SJSA1 (cell line): ENCODE measurements around the gene STYXL1. TPM values are rescaled to one million over a fixed set of nuclear protein-coding genes. Genes with fewer than 3 reads are reported as not detected.

Experiments
- DNase-seq, 2 experiments: peaks; one replicate each; pipeline ENCODE4 v3.0.0-alpha.2; 2015 to 2020; ENCODE audit warnings: low spot score in 2 of 2, low read depth in 1 of 2
- H3K27ac ChIP-seq: fragments of 250-450 bp; sonication (Bioruptor Pico); 2 replicates; pipeline ENCODE4 v1.5.1; 2020; ENCODE audit warnings: mild to moderate bottlenecking, moderate library complexity
- H3K27me3 ChIP-seq: fragments of 250-450 bp; sonication (Bioruptor Pico); replicated peaks from 2 replicates; pipeline ENCODE4 v1.5.1; 2020; ENCODE audit warnings: mild to moderate bottlenecking, moderate library complexity
- H3K36me3 ChIP-seq: fragments of 250-450 bp; sonication (Bioruptor Pico); 2 replicates; pipeline ENCODE4 v1.5.1; 2020; ENCODE audit warnings: mild to moderate bottlenecking
- H3K4me1 ChIP-seq: fragments of 250-450 bp; sonication (Bioruptor Pico); replicated peaks from 2 replicates; pipeline ENCODE4 v1.6.1; 2021; ENCODE audit warnings: mild to moderate bottlenecking
- H3K4me3 ChIP-seq: fragments of 250-450 bp; sonication (Bioruptor Pico); 2 replicates; pipeline ENCODE4 v1.5.1; 2020; ENCODE audit warnings: mild to moderate bottlenecking
- H3K9me3 ChIP-seq: fragments of 250-450 bp; sonication (Bioruptor Pico); replicated peaks from 2 replicates; pipeline ENCODE4 v1.5.1; 2020; ENCODE audit warnings: mild to moderate bottlenecking
- total RNA-seq: library from RNA; depleted of rRNA; stranded (reverse); fragments of >200 nt; shearing (Covaris generic); gene quantifications from 2 replicates; pipeline ENCODE4 v1.2.3, GENCODE V29; 2014

The STYXL1 gene
- total RNA-seq, 1 experiment from 2014 or later: 78.4 TPM

GRCh38 chr7:75965617-75966016 lies 82.2 kb downstream of the STYXL1 start:
- Histone ChIP-seq H3K4me1 (peaks cover 25% of the 10 kb centered on the region), H3K9me3 (no peaks in the 10 kb centered on the region), H3K27ac (no peak overlapping the region), H3K36me3 (peaks cover 66% of the 10 kb centered on the region), H3K27me3 (no peaks in the 10 kb centered on the region), H3K4me3 (no peak overlapping the region)
- DNase-seq: no peak

- DNase-seq: no peak
- H3K9me3 ChIP-seq: no peaks in the 10 kb centered on the region
- H3K36me3 ChIP-seq: peaks cover 74% of the 10 kb centered on the region
- H3K27ac ChIP-seq: no peak overlapping the region
- peaks cover 4% of the 10 kb centered on the region for H3K4me1 ChIP-seq
- H3K4me3 ChIP-seq: no peak overlapping the region
- no peaks in the 10 kb centered on the region for H3K27me3 ChIP-seq
Measured at GRCh38 chr7:75963381-75963995, 84.3 kb downstream of the STYXL1 start.

- Histone ChIP-seq H3K4me1 (no peaks in the 10 kb centered on the region), H3K27ac (no peak overlapping the region), H3K9me3 (no peaks in the 10 kb centered on the region), H3K27me3 (no peaks in the 10 kb centered on the region), H3K4me3 (no peak overlapping the region), H3K36me3 (peaks cover 74% of the 10 kb centered on the region)
- DNase-seq: no peak
Measured at GRCh38 chr7:75962607-75963380, 85.0 kb downstream of the STYXL1 start.

GRCh38 chr7:75961218-75961617 lies 86.6 kb downstream of the STYXL1 start:
- Histone ChIP-seq H3K9me3 (no peaks in the 10 kb centered on the region), H3K27me3 (no peaks in the 10 kb centered on the region), H3K4me3 (no peak overlapping the region), H3K27ac (no peak overlapping the region), H3K4me1 (peaks cover 3% of the 10 kb centered on the region), H3K36me3 (peaks cover 79% of the 10 kb centered on the region)
- DNase-seq: no peak

- no peak overlapping the region for H3K27ac ChIP-seq
- H3K36me3 ChIP-seq: peaks cover 79% of the 10 kb centered on the region
- H3K9me3 ChIP-seq: no peaks in the 10 kb centered on the region
- peaks cover 11% of the 10 kb centered on the region for H3K4me1 ChIP-seq
- H3K4me3 ChIP-seq: no peak overlapping the region
- no peaks in the 10 kb centered on the region for H3K27me3 ChIP-seq
- DNase-seq: no peak
Measured at GRCh38 chr7:75960372-75960771, 87.4 kb downstream of the STYXL1 start.

- Histone ChIP-seq H3K27ac (no peak overlapping the region), H3K9me3 (no peaks in the 10 kb centered on the region), H3K36me3 (peaks cover 84% of the 10 kb centered on the region), H3K27me3 (no peaks in the 10 kb centered on the region), H3K4me1 (peaks cover 12% of the 10 kb centered on the region), H3K4me3 (no peak overlapping the region)
- DNase-seq: no peak
Measured at GRCh38 chr7:75958802-75959543, 88.8 kb downstream of the STYXL1 start.

GRCh38 chr7:75957021-75957736 lies 90.6 kb downstream of the STYXL1 start:
- no peaks in the 10 kb centered on the region for H3K27me3 ChIP-seq
- H3K27ac ChIP-seq: no peak overlapping the region
- peaks cover 12% of the 10 kb centered on the region for H3K4me1 ChIP-seq
- no peaks in the 10 kb centered on the region for H3K9me3 ChIP-seq
- peaks cover 78% of the 10 kb centered on the region for H3K36me3 ChIP-seq
- no peak overlapping the region for H3K4me3 ChIP-seq
- DNase-seq: no peak

GRCh38 chr7:75955331-75955955 lies 92.4 kb downstream of the STYXL1 start:
- H3K4me1 ChIP-seq: peaks cover 12% of the 10 kb centered on the region
- no peak for DNase-seq
- H3K9me3 ChIP-seq: no peaks in the 10 kb centered on the region
- H3K27me3 ChIP-seq: no peaks in the 10 kb centered on the region
- no peak overlapping the region for H3K4me3 ChIP-seq
- H3K27ac ChIP-seq: no peak overlapping the region
- peaks cover 65% of the 10 kb centered on the region for H3K36me3 ChIP-seq

GRCh38 chr7:75953931-75954330 lies 93.9 kb downstream of the STYXL1 start:
- Histone ChIP-seq H3K9me3 (no peaks in the 10 kb centered on the region), H3K4me3 (no peak overlapping the region), H3K4me1 (peaks cover 12% of the 10 kb centered on the region), H3K36me3 (peaks cover 55% of the 10 kb centered on the region), H3K27ac (no peak overlapping the region), H3K27me3 (no peaks in the 10 kb centered on the region)
- no peak for DNase-seq

- peaks cover 12% of the 10 kb centered on the region for H3K4me1 ChIP-seq
Measured at GRCh38 chr7:75953431-75953830, 94.4 kb downstream of the STYXL1 start.

GRCh38 chr7:75951506-75951905 lies 96.3 kb downstream of the STYXL1 start:
- H3K36me3 ChIP-seq: peaks cover 50% of the 10 kb centered on the region
- no peaks in the 10 kb centered on the region for H3K27me3 ChIP-seq
- no peak for DNase-seq
- H3K9me3 ChIP-seq: no peaks in the 10 kb centered on the region
- peaks cover 12% of the 10 kb centered on the region for H3K4me1 ChIP-seq
- H3K4me3 ChIP-seq: no peak overlapping the region
- H3K27ac ChIP-seq: no peak overlapping the region

More at GRCh38 chr7:75953431-75953830, 94.4 kb downstream of the STYXL1 start:
- no peaks in the 10 kb centered on the region for H3K9me3 ChIP-seq
- no peaks in the 10 kb centered on the region for H3K27me3 ChIP-seq
- H3K27ac ChIP-seq: no peak overlapping the region
- H3K4me3 ChIP-seq: no peak overlapping the region
- H3K36me3 ChIP-seq: peaks cover 51% of the 10 kb centered on the region
- no peak for DNase-seq

- H3K27ac ChIP-seq: no peak overlapping the region
- H3K9me3 ChIP-seq: no peaks in the 10 kb centered on the region
- H3K4me1 ChIP-seq: peaks cover 4% of the 10 kb centered on the region
- no peak overlapping the region for H3K4me3 ChIP-seq
- no peak for DNase-seq
- H3K27me3 ChIP-seq: no peaks in the 10 kb centered on the region
- H3K36me3 ChIP-seq: peaks cover 43% of the 10 kb centered on the region
Measured at GRCh38 chr7:75950111-75950681, 97.6 kb downstream of the STYXL1 start.

- Histone ChIP-seq H3K27ac (no peak overlapping the region), H3K36me3 (peaks cover 43% of the 10 kb centered on the region), H3K4me3 (no peak overlapping the region), H3K9me3 (no peaks in the 10 kb centered on the region), H3K27me3 (no peaks in the 10 kb centered on the region), H3K4me1 (peaks cover 22% of the 10 kb centered on the region)
- DNase-seq: no peak
Measured at GRCh38 chr7:75948179-75948578, 99.6 kb downstream of the STYXL1 start.
